SH-SY5Y (cell line): Measurements from ENCODE around the gene PGF.

Experiments
- GATA2 ChIP-seq: IDR thresholded peaks from 2 replicates; pipeline ENCODE4 v1.6.1; 2011; ENCODE audit warnings: mild to moderate bottlenecking, low read depth, low read length
- GATA3 ChIP-seq: IDR thresholded peaks from 2 replicates; pipeline ENCODE4 v1.6.1; 2011; ENCODE audit warnings: low read depth, mild to moderate bottlenecking, low read length, moderate library complexity

The PGF gene

GRCh38 chr14:74913393-74913910 lies 41.9 kb downstream of the PGF start:
- TF ChIP-seq GATA3: no peak
- TF ChIP-seq GATA2: no peak

DNA sequence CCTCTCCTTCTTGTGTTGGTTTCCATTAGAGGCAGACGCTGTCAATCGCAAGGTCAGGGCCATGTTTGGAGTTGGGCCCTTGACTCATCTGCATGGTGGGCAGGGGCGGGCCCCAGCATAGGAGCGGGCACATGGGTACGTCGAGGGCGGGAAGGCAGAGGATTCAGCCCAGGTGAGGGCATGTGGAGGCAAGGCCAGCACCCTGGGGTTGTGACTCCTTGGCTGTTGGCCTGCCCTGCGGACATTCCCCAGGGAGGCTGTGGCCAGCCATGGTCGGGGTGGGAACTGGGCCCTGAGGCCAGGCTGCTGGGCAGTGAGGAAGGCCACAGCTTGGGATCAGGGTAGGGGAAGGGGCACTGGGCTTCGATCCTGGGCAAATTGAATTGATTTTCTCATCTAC lies 42.6 kb downstream of the PGF start:
- no peak for TF ChIP-seq GATA3
- TF ChIP-seq GATA2: no peak

DNA sequence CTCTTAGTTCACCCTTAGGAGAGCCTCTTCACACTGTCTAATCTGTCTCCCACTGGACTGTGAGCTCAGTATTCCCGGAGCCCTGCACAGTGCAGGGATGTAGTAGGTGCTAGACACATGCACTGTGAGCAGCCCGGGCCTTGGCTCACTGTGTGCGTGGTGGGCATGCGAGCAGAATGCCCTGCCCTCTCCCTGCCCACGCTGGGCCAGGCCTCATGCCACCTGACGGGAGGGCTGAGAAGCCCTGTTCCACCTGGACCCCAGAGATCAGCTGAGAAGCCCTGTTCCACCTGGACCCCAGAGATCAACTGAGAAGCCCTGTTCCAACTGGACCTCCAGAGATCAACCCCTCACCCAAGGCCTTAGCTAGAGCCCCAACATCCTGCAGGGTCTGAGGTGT lies 43.3 kb downstream of the PGF start:
- TF ChIP-seq GATA3 (no peak), GATA2 (no peak)

- TF ChIP-seq GATA2 (no peak), GATA3 (no peak)
Measured at GRCh38 chr14:74911704-74912103, 43.7 kb downstream of the PGF start.

DNA sequence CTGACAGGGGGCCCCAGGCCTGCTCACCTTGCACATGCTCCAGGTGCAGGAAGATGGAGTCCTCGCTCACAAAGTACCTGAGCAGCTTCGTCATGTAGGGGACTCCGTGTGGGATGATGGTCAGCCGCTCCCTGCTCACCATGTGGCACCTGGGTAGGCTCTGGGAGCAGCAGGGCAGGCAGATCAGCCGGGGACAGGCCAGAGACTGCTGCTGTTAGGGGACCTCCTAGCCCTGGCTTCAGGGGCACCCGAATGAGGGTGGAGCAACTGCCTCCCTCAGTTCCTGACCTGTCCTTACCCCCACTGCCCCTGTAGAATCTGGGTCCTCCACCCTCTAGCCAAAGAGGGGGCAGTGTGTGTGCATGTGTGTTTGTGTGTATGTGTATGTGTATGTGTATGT lies 44.2 kb downstream of the PGF start:
- TF ChIP-seq GATA3: no peak
- no peak for TF ChIP-seq GATA2

GRCh38 chr14:74910556-74910955 lies 44.8 kb downstream of the PGF start:
- no peak for TF ChIP-seq GATA2
- TF ChIP-seq GATA3: no peak

- no peak for TF ChIP-seq GATA2
- TF ChIP-seq GATA3: no peak
Measured at GRCh38 chr14:74909911-74910310, 45.5 kb downstream of the PGF start.

- TF ChIP-seq GATA2 (no peak), GATA3 (no peak)
Measured at GRCh38 chr14:74909501-74909900, 45.9 kb downstream of the PGF start.

- no peak for TF ChIP-seq GATA2
Measured at GRCh38 chr14:74908861-74909341, 46.5 kb downstream of the PGF start.

DNA sequence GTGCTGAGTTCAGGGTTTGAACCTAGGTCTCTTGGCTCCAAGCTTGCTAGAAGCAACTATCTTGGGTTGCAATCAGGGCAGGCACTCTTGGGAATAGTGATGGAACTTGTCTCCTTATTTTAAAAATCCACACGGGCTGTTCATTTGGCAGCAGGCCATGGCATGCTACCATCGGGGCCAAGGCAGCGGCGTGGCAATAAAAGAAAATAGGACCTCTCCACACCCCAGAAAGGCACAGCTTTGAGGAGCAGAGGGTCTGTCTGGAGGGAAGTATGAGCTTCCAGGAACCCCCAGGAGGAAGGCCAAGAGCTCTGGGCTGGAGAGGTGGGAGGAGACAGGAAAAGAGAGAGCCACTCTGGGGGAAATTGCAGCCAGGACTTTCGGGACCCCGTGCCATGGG lies 47.7 kb downstream of the PGF start:
- no peak for TF ChIP-seq GATA2
- no peak for TF ChIP-seq GATA3

GRCh38 chr14:74906925-74907521 lies 48.4 kb downstream of the PGF start:
- TF ChIP-seq GATA3 (no peak), GATA2 (no peak)

DNA sequence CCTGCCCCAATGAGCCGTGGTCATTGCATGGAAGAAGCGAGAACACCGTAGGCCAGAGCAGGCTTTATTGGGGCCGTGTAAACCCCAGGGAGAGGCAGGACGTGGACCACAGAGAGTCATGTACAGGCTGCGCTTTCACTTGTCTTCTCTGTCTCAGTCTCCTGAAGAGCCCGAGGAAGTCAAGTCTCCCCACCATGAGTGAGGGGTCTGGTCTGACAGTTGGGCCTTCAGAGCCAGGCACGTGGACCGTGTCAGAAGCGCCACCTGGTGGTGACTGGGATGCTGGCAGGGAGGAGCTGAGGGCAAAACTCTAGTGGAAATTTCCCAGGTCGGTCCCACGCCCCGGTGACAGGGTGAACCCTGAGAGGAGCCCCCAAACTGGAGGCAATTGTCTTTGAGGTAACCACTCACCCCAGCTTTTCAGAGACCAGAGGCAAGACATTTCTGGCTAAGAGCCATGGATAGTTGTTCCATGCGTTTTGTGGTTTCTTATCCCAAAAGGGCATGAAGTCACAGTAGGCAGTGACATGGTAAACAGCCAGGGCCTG lies 49.7 kb downstream of the PGF start:
- TF ChIP-seq GATA3: no peak
- no peak for TF ChIP-seq GATA2

DNA sequence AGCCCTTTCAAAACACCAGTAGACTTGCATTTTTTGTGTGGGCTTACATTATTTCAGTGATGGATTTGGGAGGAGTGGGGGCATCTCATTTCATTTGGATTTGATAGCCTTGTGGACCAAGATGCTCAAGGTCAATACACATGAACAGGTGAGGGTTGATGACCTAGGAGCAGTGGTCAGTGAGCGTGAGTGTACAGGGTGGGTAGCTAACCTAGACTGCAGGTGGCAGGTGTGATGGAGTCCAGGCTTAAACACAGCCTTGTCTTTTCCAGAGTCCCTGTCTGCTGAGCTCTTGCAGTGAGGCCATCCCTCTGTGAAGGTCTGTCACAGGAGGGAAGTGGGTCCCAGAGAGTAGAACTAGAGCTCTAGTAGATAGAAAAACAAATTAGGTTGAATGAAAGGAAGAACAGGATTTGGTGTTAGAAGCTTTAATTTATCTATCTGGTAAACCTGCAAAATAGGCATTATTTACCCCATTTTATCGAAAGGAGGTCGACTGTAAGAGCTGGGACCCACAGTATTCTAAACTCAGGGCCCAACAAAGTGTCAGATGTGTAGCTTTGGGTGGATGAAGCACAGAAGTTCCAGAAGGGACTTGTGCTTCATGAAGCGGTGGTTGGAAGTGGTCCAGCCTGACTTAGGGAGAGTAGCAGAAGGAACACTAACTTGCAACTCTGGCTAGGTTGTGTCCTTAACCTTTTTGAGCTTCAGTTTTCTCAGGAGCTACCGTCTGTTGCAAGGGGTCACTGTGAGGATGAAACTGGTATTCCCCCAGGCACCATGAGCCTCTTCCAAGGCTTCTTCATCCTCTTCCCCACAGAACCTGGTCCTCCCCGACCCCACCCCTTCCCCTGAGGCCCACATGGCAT lies 50.5 kb downstream of the PGF start:
- TF ChIP-seq GATA3 (no peak), GATA2 (no peak)

GRCh38 chr14:74902941-74903705 lies 52.3 kb downstream of the PGF start:
- no peak for TF ChIP-seq GATA2
- no peak for TF ChIP-seq GATA3

- TF ChIP-seq GATA3: no peak
- no peak for TF ChIP-seq GATA2
Measured at GRCh38 chr14:74898694-74899093, 56.7 kb downstream of the PGF start.
